Neural progenitor cell (in vitro differentiated cells): ENCODE data around the gene RAE1.

Experiments
- EZH2 ChIP-seq: fragments of 200-600 bp; sonication (generic); IDR thresholded peaks from 2 replicates; pipeline ENCODE4 v1.6.1; 2017; ENCODE audit warnings: antibody characterized with exemption, mild to moderate bottlenecking, moderate library complexity
- EZH2phosphoT487 ChIP-seq: fragments of 200-600 bp; sonication (generic); IDR thresholded peaks from 2 replicates; pipeline ENCODE4 v1.6.1; 2017; ENCODE audit warnings: antibody characterized with exemption
- TF ChIP-seq, protein P1 (sequence below): fragments of 200-600 bp; sonication (generic); IDR thresholded peaks from 2 replicates; pipeline ENCODE4 v1.5.1; 2017; ENCODE audit warnings: antibody characterized with exemption, mild to moderate bottlenecking

GRCh38 chr20:57391439-57392301, 40.6 kb downstream of the RAE1 start:
- TF ChIP-seq, protein P1, sequence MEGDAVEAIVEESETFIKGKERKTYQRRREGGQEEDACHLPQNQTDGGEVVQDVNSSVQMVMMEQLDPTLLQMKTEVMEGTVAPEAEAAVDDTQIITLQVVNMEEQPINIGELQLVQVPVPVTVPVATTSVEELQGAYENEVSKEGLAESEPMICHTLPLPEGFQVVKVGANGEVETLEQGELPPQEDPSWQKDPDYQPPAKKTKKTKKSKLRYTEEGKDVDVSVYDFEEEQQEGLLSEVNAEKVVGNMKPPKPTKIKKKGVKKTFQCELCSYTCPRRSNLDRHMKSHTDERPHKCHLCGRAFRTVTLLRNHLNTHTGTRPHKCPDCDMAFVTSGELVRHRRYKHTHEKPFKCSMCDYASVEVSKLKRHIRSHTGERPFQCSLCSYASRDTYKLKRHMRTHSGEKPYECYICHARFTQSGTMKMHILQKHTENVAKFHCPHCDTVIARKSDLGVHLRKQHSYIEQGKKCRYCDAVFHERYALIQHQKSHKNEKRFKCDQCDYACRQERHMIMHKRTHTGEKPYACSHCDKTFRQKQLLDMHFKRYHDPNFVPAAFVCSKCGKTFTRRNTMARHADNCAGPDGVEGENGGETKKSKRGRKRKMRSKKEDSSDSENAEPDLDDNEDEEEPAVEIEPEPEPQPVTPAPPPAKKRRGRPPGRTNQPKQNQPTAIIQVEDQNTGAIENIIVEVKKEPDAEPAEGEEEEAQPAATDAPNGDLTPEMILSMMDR, result no peak
- TF ChIP-seq EZH2 (no peak), EZH2phosphoT487 (no peak)
